Measurements from ENCODE around the gene ZDHHC18.

GRCh38 chr1:26788515-26788785 is 38.0 kb upstream of the ZDHHC18 start:
- TF ChIP-seq CBX5 (IDR thresholded peaks at IDR 0.05; ENCODE audit: low read depth, low read length) (no peak), USF2 (IDR thresholded peaks at IDR 0.05; ENCODE audit: low read length) (no peak), POLR2AphosphoS5 (IDR thresholded peaks at IDR 0.05; ENCODE audit: low read depth, low read length) (0 out of 2 replicates have a peak, but pooled peaks have one; percentile 0), POLR2A (IDR thresholded peaks at IDR 0.05; ENCODE audit: control extremely low read depth in 1 of 2, low read depth in 2 of 2, low read length in 2 of 2) (no peak), TBP (IDR thresholded peaks at IDR 0.05; ENCODE audit: low read depth, low read length) (no peak), KDM4A (IDR thresholded peaks at IDR 0.05; ENCODE audit: low read depth, low read length, severe bottlenecking) (no peak), TAF1 (IDR thresholded peaks at IDR 0.05; ENCODE audit: low read depth, low read length) (no peak), EZH2 (IDR thresholded peaks at IDR 0.05; ENCODE audit: low read depth, low read length, severe bottlenecking) (no peak), JUN (IDR thresholded peaks at IDR 0.05; ENCODE audit: low read depth, low read length) (no peak)
- TF ChIP-seq, protein P1, sequence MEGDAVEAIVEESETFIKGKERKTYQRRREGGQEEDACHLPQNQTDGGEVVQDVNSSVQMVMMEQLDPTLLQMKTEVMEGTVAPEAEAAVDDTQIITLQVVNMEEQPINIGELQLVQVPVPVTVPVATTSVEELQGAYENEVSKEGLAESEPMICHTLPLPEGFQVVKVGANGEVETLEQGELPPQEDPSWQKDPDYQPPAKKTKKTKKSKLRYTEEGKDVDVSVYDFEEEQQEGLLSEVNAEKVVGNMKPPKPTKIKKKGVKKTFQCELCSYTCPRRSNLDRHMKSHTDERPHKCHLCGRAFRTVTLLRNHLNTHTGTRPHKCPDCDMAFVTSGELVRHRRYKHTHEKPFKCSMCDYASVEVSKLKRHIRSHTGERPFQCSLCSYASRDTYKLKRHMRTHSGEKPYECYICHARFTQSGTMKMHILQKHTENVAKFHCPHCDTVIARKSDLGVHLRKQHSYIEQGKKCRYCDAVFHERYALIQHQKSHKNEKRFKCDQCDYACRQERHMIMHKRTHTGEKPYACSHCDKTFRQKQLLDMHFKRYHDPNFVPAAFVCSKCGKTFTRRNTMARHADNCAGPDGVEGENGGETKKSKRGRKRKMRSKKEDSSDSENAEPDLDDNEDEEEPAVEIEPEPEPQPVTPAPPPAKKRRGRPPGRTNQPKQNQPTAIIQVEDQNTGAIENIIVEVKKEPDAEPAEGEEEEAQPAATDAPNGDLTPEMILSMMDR (IDR thresholded peaks at IDR 0.05; ENCODE audit: control extremely low read depth in 1 of 3, insufficient read depth in 1 of 3, low read depth in 1 of 3, low read length in 3 of 3) = no peak

Data from H1 (cell line).